ENCODE results near the gene ERCC6L2.

Gene ERCC6L2

GRCh38 chr9:95930277-95930676 lies 54.8 kb downstream of the ERCC6L2 start:
- DNase-seq = no peak

DNA sequence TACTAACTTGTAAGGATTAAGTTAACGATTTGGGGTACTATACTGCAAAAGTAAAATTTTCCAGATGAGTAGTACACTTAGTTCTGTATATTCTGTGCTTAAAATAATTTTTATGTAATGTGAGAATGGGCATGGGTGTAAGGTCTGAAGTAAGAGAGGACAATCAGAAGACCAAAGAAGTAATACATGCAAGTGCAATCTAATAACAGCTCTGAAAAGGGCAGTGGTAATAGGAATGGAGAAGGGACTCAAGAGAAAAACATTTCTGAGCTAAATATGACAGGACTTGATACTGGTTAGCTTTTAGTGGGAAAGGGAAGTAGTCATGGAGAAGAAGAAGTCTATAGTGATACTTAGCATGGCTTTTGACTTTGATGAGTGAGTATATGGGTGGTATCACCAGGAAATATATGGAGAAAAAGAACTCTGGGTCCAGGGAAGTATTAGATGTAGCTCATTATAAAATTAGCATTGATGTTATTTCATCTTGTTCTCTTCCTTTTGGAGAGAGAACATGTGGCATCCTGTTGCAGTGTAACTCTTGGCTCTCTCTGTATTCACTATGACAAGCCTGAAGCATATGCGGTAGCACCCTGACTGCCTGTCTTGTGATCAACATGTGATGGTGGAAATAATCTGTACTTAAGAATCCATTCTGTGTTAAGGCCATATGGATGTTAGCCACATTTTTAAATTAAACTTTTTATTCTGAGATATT lies 60.5 kb downstream of the ERCC6L2 start:
- DNase-seq = no peak

GRCh38 chr9:95936579-95937075 lies 61.1 kb downstream of the ERCC6L2 start:
- DNase-seq = no peak

GRCh38 chr9:95937131-95937530 lies 61.6 kb downstream of the ERCC6L2 start:
- DNase-seq = no peak

DNA sequence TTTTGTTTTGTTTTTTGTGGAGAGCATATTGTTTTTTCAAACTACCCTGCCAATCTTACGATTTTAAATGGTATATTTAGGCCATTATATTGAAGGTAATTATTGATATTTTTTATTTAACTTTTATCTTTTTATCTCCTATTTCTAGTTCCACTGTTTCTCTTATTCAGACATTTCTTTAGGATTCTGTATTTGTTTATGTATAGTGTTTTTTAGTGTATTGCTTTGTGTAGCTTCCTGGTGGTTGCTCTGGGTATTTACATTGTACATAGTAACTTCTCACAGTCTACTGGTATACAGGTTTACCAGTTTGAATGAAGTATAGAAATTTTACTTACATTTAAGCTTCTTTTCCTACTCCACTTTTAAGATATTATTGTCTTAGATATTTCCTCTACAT lies 63.2 kb downstream of the ERCC6L2 start:
- DNase-seq = no peak

- no peak for DNase-seq
Measured at GRCh38 chr9:95939472-95939871, 64.0 kb downstream of the ERCC6L2 start.

GRCh38 chr9:95940265-95940664 lies 64.8 kb downstream of the ERCC6L2 start:
- no peak for DNase-seq

- DNase-seq = no peak
Measured at GRCh38 chr9:95942016-95942415, 66.5 kb downstream of the ERCC6L2 start.

GRCh38 chr9:95947118-95947517 lies 71.6 kb downstream of the ERCC6L2 start:
- no peak for DNase-seq

DNA sequence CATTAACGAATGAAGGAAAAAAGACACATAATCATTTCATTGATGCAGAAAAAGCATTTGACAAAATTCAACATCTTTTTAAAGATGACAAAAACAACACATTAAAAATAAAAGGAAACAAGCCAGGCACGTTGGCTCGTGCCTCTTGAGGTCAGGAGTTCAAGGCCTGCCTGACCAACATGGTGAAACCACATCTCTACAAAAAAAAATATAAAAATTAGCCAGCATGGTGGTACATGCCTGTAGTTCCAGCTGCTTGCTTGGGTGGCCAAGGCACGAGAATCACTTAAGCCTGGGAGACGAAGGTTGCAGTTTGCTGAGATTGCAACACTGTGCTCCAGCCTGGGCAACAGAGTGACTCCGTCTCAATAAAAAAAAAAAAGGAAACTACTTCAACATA lies 77.0 kb downstream of the ERCC6L2 start:
- no peak for DNase-seq

- no peak for DNase-seq
Measured at GRCh38 chr9:95953986-95954385, 78.5 kb downstream of the ERCC6L2 start.

DNA sequence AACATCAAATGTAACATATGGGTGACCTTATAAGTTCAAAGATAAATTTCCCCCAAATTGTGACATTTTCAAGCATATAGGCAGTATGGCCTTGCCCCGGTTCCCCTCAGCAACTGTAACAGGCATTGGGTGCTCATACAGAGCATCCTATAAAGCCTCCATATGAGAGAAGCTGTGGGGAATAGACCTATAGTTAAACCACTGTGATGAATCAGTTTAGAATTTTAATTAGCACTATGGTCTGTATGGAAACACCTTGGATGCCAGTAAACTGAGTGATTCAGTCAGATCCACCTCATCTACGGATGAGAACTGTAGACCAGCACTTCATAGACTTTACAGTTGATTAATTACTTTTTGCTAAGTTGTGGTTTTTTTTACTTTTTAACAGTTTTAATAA lies 79.4 kb downstream of the ERCC6L2 start:
- no peak for DNase-seq

- DNase-seq = no peak
Measured at GRCh38 chr9:95962936-95963335, 87.4 kb downstream of the ERCC6L2 start.

- DNase-seq = no peak
Measured at GRCh38 chr9:95963659-95964058, 88.2 kb downstream of the ERCC6L2 start.

GRCh38 chr9:95966306-95966705 lies 90.8 kb downstream of the ERCC6L2 start:
- DNase-seq = no peak

GRCh38 chr9:95970317-95970716 lies 94.8 kb downstream of the ERCC6L2 start:
- DNase-seq = no peak

GRCh38 chr9:95971815-95972214 lies 96.3 kb downstream of the ERCC6L2 start:
- no peak for DNase-seq

DNA sequence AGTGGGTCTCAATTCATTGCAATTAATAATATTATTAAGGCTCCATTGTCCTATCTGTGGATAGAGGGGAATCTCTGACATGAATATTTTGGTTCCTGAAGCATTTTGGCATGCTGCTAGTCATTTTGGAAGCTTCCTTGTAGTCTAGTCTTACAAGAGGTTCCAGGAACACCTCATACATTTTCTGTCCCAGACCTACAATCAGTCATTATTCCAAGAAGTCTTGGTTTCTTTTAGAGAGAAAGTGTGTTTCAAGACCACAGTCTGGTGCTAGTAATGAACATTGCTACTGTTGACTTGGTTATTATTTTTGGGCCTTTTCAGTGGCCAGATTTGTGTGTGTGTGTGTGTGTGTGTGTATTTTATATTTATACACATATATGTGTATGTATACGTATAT lies 98.9 kb downstream of the ERCC6L2 start:
- DNase-seq = no peak

DNA sequence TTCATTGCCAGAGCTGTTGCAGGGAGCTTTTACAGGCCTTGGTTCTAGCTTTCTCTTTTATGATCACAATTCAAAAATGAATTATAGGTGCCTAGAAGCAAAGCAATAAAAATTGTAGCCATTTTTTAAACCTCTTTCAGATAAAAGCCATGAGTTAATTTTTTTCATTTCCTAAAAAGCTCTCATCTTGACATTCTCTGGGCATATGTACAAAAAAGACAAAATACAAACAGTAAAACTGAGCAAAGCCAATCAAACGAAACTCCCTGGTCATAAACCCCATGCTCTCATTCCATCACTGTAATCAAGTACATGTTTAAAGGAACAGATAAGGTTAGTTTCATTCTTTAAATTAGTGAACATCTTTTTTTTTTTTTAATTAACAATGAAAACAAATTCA lies 101.9 kb downstream of the ERCC6L2 start:
- no peak for DNase-seq

DNA sequence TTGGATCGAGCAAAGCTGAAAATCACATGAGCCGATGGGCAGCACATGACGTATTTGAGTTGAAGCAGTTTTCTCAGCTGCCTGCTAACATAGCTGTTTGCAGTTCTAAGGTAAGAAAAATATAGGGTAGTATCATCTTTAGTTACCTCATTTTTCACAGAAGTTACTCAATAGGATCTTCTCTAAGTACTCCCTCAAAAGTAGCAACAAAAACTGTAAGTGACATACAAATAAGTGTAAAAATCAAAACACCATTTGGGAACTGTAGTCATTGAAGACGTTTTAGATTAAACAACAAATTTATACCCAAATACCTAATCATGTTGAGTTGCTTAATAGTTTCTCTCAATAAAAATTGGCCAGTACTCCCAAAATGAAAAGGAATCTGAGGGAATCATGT lies 102.6 kb downstream of the ERCC6L2 start:
- DNase-seq = no peak

GRCh38 chr9:95979446-95979845 lies 104.0 kb downstream of the ERCC6L2 start:
- DNase-seq = no peak

DNA sequence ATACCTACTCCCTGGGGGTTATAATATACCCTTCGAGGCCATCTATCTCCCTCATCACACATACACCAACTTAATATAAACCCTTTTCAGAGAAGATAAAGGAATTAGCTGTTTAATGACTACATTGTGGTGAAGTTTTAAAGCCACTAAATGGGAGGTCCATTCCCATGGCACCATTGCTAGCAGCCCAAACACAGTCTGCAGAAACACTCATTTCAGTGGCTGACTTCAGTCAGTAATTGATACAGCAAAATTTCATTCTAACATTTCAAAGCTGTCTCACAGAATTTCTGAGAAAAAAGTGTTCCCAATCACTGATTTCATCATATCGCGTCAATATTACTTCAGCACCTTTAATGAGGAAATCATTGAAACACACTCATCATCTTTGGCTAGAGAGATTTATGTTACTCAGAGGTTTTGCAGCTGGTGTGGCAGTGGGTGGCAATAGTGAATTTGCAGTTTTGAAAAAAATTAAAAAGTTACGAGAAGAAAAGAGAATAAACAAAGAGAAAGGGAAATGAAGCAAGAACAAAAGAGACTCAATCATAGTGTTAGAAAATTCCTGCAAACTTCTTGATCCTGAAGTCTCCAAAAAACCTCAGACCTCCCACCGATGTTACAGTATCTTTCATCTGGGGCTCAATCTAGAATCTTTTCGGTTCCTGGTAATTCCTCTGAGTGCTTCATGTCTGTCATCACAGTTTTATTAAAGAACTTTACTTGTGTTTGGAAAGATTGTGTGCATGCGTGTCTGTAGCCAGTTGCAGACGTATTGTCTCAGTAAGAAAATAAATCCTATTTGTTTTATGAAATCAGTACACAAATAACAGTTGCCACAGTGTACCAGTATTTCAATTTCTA lies 105.0 kb downstream of the ERCC6L2 start:
- DNase-seq = no peak

GRCh38 chr9:95981761-95982390 lies 106.4 kb downstream of the ERCC6L2 start:
- peak; percentile 88 for DNase-seq

Measured in NCI-H1092 treated with DMSO at 0.1 percent for 48 hours (cell line).